Measurements from ENCODE around the gene RTN4RL2. TPM values are rescaled to one million over a fixed set of nuclear protein-coding genes. Genes with fewer than 3 reads are reported as not detected.

RTN4RL2 gene
- total and polyA plus RNA-seq, 10 of the 15 experiments (the other 5 are each of a cell fraction or from before 2014, with no cell fraction given): 0.14 to 1.1 (median 0.52) TPM; not detected in 4

DNA sequence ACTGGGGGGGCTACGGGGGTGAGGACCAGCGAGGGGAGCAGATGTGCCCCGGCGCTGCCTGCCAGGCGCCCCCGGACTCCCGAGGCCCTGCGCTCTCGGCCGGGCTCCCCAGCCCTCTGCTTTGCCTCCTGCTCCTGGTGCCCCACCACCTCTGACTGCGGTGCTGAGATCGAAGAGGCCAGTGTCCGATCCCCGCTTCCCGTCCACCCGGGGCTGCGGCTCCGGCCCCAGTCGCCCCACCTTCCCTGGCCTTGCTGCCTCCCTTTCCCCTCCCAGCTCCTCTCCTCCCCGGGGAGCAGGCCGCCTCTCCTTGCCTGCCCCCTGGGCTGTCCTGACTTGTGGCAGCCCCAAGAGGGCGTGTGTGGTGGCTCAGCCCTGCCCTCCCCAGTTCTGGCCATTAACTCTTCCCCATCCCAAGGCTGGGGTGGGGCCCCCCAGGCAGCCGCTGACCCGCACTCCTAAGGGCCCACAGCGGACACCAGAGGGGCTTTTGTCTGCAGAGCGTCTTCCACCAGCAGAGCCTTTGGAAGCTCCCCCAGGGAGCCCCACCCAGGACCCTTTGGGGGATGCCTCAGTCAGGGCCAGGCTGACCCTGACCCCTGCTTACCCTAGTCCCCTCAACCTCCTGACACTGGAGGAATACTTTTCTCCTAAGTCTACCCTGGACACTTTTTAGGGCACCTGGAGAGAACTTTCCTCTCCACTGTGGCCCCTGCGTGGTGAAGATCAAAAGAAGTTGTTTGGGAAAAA lies 16.6 kb downstream of the RTN4RL2 start (continued):
- TF ChIP-seq BRCA1 (IDR thresholded peaks at IDR 0.05; ENCODE audit: low read depth, low read length): no peak
- TF ChIP-seq CHD4 (IDR thresholded peaks at IDR 0.05): no peak
- 0 out of 2 replicates have a peak, but pooled peaks have one; percentile 7 for TF ChIP-seq DPF2 (IDR thresholded peaks at IDR 0.05)
- TF ChIP-seq RCOR1 (conservative IDR thresholded peaks at IDR 0.05; ENCODE audit: low read depth, low read length): no peak

DNA sequence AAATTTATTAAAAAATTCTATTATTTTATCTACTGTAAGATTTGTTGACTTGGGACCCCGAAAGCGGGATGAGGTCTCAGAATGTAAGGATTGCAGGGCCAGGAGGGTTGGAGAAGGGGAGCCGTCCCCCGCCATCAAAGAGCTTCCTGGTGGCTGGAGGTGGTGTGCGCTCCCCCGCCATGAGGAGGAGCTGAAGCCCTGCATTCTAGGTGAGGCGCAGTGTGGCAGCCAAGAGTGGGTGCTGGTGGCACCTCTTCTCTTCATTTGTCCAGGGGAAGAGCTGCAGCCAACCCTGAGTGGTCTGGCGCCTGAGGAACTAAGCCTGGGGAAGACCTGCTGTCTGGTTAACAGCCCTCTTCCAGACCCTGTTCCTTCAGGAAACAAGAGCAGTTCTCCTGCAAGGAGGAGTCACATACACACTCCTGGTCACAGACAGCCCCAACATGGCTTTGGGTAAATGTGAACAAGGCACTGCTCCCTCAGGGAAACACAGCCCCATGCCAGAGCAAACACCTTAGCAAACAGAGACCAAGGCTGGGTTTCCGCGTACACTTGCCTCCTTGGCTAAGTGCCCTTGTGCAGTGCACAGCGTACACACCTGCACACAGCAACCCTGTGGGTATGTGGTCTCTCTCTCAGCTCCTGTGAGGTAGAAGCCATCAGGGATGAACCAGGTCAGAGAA lies 17.3 kb downstream of the RTN4RL2 start:
- CTCF ChIA-PET: interaction anchor here (0.9 to 9.4 kb wide), 10 partner anchors 11 to 134 kb away, joined by 3 to 321 read pairs (median 7); partner anchors contain the start of genes RTN4RL2, SLC43A1 and TIMM10
- Histone ChIP-seq H3K4me3 (no peak overlapping the region), H3K9me3 (replicated peaks; ENCODE audit: control insufficient read depth, insufficient read depth, low read length) (no peaks in the 10 kb centered on the region), H3K4me1 (ENCODE audit: control insufficient read depth, insufficient read depth, low read length) (peaks cover 24% of the 10 kb centered on the region), H4K20me1 (ENCODE audit: control insufficient read depth, insufficient read depth) (no peaks in the 10 kb centered on the region), H3K27me3 (replicated peaks in 1 of 2; ENCODE audit: control insufficient read depth in 2 of 2, insufficient read depth in 2 of 2, low read length in 1 of 2) (no peaks in the 10 kb centered on the region), H2AFZ (ENCODE audit: control insufficient read depth, low read depth, low read length) (no peak overlapping the region), H3K79me2 (ENCODE audit: control insufficient read depth, insufficient read depth, low read length) (no peaks in the 10 kb centered on the region), H3K27ac (ENCODE audit: control insufficient read depth, insufficient read depth) (no peak overlapping the region), H3K9ac (ENCODE audit: control insufficient read depth, insufficient read depth, low read length) (no peak overlapping the region), H3K4me2 (ENCODE audit: control insufficient read depth, insufficient read depth) (no peak overlapping the region), H3K36me3 (ENCODE audit: control insufficient read depth in 2 of 2, insufficient read depth in 2 of 2, low read length in 1 of 2) (no peaks in the 10 kb centered on the region)
- RAD21 ChIA-PET (ENCODE audit: unreplicated experiment): interaction anchor here (0.7 to 2.3 kb wide), 4 partner anchors 17 to 132 kb away, joined by 3 to 26 read pairs (median 3); partner anchors contain the start of genes RTN4RL2 and UBE2L6
- WGBS (ENCODE audit: insufficient coverage, insufficient replicate concordance, low lambda C conversion rate, missing lambda C conversion rate): 87% methylated on average over 11 of the region's 11 CpGs
- in situ Hi-C loops (cut with MboI): loop anchor here (25.0 kb wide), 1 partner anchor 640 kb away; no protein-coding TSS in a partner anchor
- DNase-seq (ENCODE audit: low read depth, low spot score) (no peak), ATAC-seq (no peak), FAIRE-seq (no peak)
- BruUV-seq (replicated peaks): no TSS peak
- POLR2A ChIA-PET: interaction anchor here (0.5 kb wide), 1 partner anchor 60 kb away, joined by 3 read pairs; no protein-coding TSS in a partner anchor
- SMC1A ChIA-PET (ENCODE audit: uncharacterized antibody, unreplicated experiment): interaction anchor here (0.8 to 7.9 kb wide), 4 partner anchors 20 to 132 kb away, joined by 3 to 95 read pairs (median 4); partner anchors contain the start of gene SLC43A1
- intact Hi-C loops (cut with micrococcal nuclease; ENCODE audit: unreplicated experiment): loop anchor here (2.0 to 5.0 kb wide), 2 partner anchors 50 to 133 kb away; partner anchors contain the start of gene SLC43A3
- TF ChIP-seq YY1 (IDR thresholded peaks at IDR 0.05; ENCODE audit: low read depth, low read length) (no peak), BCL11A (IDR thresholded peaks at IDR 0.05; ENCODE audit: low read depth, low read length) (no peak), PAX5 (IDR thresholded peaks at IDR 0.05; ENCODE audit: borderline replicate concordance, low read depth, low read length) (no peak), YBX1 (IDR thresholded peaks at IDR 0.05) (no peak), ZSCAN29 (IDR thresholded peaks at IDR 0.05) (no peak), STAT1 (conservative IDR thresholded peaks at IDR 0.05) (no peak), TCF7 (IDR thresholded peaks at IDR 0.05; ENCODE audit: borderline replicate concordance) (no peak), SREBF2 (IDR thresholded peaks at IDR 0.05; ENCODE audit: low read length) (no peak), DPF2 (IDR thresholded peaks at IDR 0.05) (no peak)
- TF ChIP-seq, protein P1, sequence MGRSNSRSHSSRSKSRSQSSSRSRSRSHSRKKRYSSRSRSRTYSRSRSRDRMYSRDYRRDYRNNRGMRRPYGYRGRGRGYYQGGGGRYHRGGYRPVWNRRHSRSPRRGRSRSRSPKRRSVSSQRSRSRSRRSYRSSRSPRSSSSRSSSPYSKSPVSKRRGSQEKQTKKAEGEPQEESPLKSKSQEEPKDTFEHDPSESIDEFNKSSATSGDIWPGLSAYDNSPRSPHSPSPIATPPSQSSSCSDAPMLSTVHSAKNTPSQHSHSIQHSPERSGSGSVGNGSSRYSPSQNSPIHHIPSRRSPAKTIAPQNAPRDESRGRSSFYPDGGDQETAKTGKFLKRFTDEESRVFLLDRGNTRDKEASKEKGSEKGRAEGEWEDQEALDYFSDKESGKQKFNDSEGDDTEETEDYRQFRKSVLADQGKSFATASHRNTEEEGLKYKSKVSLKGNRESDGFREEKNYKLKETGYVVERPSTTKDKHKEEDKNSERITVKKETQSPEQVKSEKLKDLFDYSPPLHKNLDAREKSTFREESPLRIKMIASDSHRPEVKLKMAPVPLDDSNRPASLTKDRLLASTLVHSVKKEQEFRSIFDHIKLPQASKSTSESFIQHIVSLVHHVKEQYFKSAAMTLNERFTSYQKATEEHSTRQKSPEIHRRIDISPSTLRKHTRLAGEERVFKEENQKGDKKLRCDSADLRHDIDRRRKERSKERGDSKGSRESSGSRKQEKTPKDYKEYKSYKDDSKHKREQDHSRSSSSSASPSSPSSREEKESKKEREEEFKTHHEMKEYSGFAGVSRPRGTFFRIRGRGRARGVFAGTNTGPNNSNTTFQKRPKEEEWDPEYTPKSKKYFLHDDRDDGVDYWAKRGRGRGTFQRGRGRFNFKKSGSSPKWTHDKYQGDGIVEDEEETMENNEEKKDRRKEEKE (IDR thresholded peaks at IDR 0.05): no peak
- TF ChIP-seq, protein P2, sequence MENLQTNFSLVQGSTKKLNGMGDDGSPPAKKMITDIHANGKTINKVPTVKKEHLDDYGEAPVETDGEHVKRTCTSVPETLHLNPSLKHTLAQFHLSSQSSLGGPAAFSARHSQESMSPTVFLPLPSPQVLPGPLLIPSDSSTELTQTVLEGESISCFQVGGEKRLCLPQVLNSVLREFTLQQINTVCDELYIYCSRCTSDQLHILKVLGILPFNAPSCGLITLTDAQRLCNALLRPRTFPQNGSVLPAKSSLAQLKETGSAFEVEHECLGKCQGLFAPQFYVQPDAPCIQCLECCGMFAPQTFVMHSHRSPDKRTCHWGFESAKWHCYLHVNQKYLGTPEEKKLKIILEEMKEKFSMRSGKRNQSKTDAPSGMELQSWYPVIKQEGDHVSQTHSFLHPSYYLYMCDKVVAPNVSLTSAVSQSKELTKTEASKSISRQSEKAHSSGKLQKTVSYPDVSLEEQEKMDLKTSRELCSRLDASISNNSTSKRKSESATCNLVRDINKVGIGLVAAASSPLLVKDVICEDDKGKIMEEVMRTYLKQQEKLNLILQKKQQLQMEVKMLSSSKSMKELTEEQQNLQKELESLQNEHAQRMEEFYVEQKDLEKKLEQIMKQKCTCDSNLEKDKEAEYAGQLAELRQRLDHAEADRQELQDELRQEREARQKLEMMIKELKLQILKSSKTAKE (IDR thresholded peaks at IDR 0.05; ENCODE audit: low read depth, poor library complexity, severe bottlenecking): no peak
- TF ChIP-seq, protein P3, sequence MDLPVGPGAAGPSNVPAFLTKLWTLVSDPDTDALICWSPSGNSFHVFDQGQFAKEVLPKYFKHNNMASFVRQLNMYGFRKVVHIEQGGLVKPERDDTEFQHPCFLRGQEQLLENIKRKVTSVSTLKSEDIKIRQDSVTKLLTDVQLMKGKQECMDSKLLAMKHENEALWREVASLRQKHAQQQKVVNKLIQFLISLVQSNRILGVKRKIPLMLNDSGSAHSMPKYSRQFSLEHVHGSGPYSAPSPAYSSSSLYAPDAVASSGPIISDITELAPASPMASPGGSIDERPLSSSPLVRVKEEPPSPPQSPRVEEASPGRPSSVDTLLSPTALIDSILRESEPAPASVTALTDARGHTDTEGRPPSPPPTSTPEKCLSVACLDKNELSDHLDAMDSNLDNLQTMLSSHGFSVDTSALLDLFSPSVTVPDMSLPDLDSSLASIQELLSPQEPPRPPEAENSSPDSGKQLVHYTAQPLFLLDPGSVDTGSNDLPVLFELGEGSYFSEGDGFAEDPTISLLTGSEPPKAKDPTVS (IDR thresholded peaks at IDR 0.05; ENCODE audit: low read depth, low read length): no peak

Data from GM12878 (cell line).